ENCODE results near the gene PARP8.

PARP8 gene

GRCh38 chr5:50855001-50855400, 188.6 kb downstream of the PARP8 start:
- no peak overlapping the region for H3K4me2 ChIP-seq (ENCODE audit: low read length)
- H3K9me3 ChIP-seq (ENCODE audit: low read length) = no peaks in the 10 kb centered on the region; the same call in 1 of the 2 replicates
- no peak overlapping the region for H2AFZ ChIP-seq (ENCODE audit: low read length)
- no peak overlapping the region for H3K9ac ChIP-seq (ENCODE audit: low read length)
- no peaks in the 10 kb centered on the region for H3K36me3 ChIP-seq (ENCODE audit: insufficient read depth, low read length)
- no peaks in the 10 kb centered on the region for H3F3A ChIP-seq (ENCODE audit: insufficient read depth, low read length)
- H3K27me3 ChIP-seq (ENCODE audit: insufficient read depth, low read length) = no peaks in the 10 kb centered on the region
- H3K27ac ChIP-seq (ENCODE audit: low read depth, low read length, poor library complexity, severe bottlenecking) = no peak overlapping the region
- H3K9me2 ChIP-seq (ENCODE audit: low read depth, low read length) = no peaks in the 10 kb centered on the region
- peaks cover 47% of the 10 kb centered on the region for H3K4me1 ChIP-seq (ENCODE audit: insufficient read depth, low read length, severe bottlenecking)
- TF ChIP-seq CTCF (IDR thresholded peaks at IDR 0.05; ENCODE audit: low read length) (no peak), EZH2 (IDR thresholded peaks at IDR 0.05; ENCODE audit: borderline replicate concordance, low read length) (no peak)
- no peaks in the 10 kb centered on the region for H4K20me1 ChIP-seq (ENCODE audit: insufficient read depth, low read length)
- no peaks in the 10 kb centered on the region for H3K79me2 ChIP-seq (ENCODE audit: insufficient read depth, low read length)
- H3K4me3 ChIP-seq (ENCODE audit: low read depth, low read length, poor library complexity, severe bottlenecking) = no peak overlapping the region

GRCh38 chr5:50856401-50857119, 190.1 kb downstream of the PARP8 start:
- Histone ChIP-seq H3K9me3 (ENCODE audit: low read length) (no peaks in the 10 kb centered on the region; the same call in 1 of the 2 replicates), H3K79me2 (ENCODE audit: insufficient read depth, low read length) (no peaks in the 10 kb centered on the region), H3K36me3 (ENCODE audit: insufficient read depth, low read length) (no peaks in the 10 kb centered on the region), H3K4me2 (ENCODE audit: low read length) (peak overlapping the region; percentile 44), H3K27me3 (ENCODE audit: insufficient read depth, low read length) (no peaks in the 10 kb centered on the region), H3F3A (ENCODE audit: insufficient read depth, low read length) (no peaks in the 10 kb centered on the region), H3K27ac (ENCODE audit: low read depth, low read length, poor library complexity, severe bottlenecking) (peak overlapping the region; percentile 65), H4K20me1 (ENCODE audit: insufficient read depth, low read length) (no peaks in the 10 kb centered on the region), H3K4me3 (ENCODE audit: low read depth, low read length, poor library complexity, severe bottlenecking) (peak overlapping the region; percentile 19), H3K4me1 (ENCODE audit: insufficient read depth, low read length, severe bottlenecking) (peaks cover 47% of the 10 kb centered on the region), H3K9ac (ENCODE audit: low read length) (peak overlapping the region; percentile 30; the same call in 1 of the 2 replicates), H2AFZ (ENCODE audit: low read length) (peak overlapping the region; percentile 43), H3K9me2 (ENCODE audit: low read depth, low read length) (no peaks in the 10 kb centered on the region)
- TF ChIP-seq EZH2 (IDR thresholded peaks at IDR 0.05; ENCODE audit: borderline replicate concordance, low read length) (no peak), CTCF (IDR thresholded peaks at IDR 0.05; ENCODE audit: low read length) (no peak)

- H3K4me2 ChIP-seq (ENCODE audit: low read length) = no peak overlapping the region
Measured at GRCh38 chr5:50863534-50864170, 197.2 kb downstream of the PARP8 start.

More at GRCh38 chr5:50863534-50864170, 197.2 kb downstream of the PARP8 start:
- Histone ChIP-seq H3K4me1 (ENCODE audit: insufficient read depth, low read length, severe bottlenecking) (no peaks in the 10 kb centered on the region), H3K4me3 (ENCODE audit: low read depth, low read length, poor library complexity, severe bottlenecking) (no peak overlapping the region), H3K79me2 (ENCODE audit: insufficient read depth, low read length) (no peaks in the 10 kb centered on the region), H3K36me3 (ENCODE audit: insufficient read depth, low read length) (no peaks in the 10 kb centered on the region), H3F3A (ENCODE audit: insufficient read depth, low read length) (no peaks in the 10 kb centered on the region), H3K27ac (ENCODE audit: low read depth, low read length, poor library complexity, severe bottlenecking) (no peak overlapping the region), H3K9ac (ENCODE audit: low read length) (no peak overlapping the region), H3K27me3 (ENCODE audit: insufficient read depth, low read length) (no peaks in the 10 kb centered on the region), H2AFZ (ENCODE audit: low read length) (no peak overlapping the region), H3K9me2 (ENCODE audit: low read depth, low read length) (no peaks in the 10 kb centered on the region), H4K20me1 (ENCODE audit: insufficient read depth, low read length) (no peaks in the 10 kb centered on the region), H3K9me3 (ENCODE audit: low read length) (no peaks in the 10 kb centered on the region; the same call in 1 of the 2 replicates)
- TF ChIP-seq CTCF (IDR thresholded peaks at IDR 0.05; ENCODE audit: low read length) = no peak
- no peak for TF ChIP-seq EZH2 (IDR thresholded peaks at IDR 0.05; ENCODE audit: borderline replicate concordance, low read length)
